HEK293 (cell line): ENCODE results near the gene MID2.
A peak's percentile ranks its signal among the peaks of the same experiment; 100 is the strongest.

Experiments used
- CTCF ChIA-PET: fragments of 350-600 bp; formaldehyde crosslinking; extraction: SDS; loops from one replicate; lab custom pipeline; 2021; ENCODE audit warnings: antibody characterized with exemption; lab: Yijun Ruan, JAX
- POLR2A ChIA-PET: fragments of 300-600 bp; formaldehyde crosslinking; extraction: SDS; loops from one replicate; lab custom pipeline; 2020; ENCODE audit warnings: antibody characterized with exemption, inconsistent platforms; lab: Yijun Ruan, JAX
- H3K27ac ChIP-seq: fragments of 200-500 bp; sonication (Bioruptor generic); 2 replicates; pipeline ENCODE4 v1.5.1; 2014; ENCODE audit warnings: low read depth, low read length, control low read depth, inconsistent platforms; ENCODE audit errors: extremely low read depth
- H3K36me3 ChIP-seq, 2 experiments: fragments of 200-500 bp in 1 of 2; sonication (Bioruptor generic) in 1 of 2; 1 replicate in 1 of 2; 2 replicates in 1 of 2; pipeline ENCODE4 v1.5.1; 2014 to 2017; ENCODE audit warnings: inconsistent platforms in 2 of 2, low read length in 2 of 2; ENCODE audit not compliant: control insufficient read depth in 2 of 2, insufficient read depth in 1 of 2
- H3K4me1 ChIP-seq: fragments of 200-500 bp; sonication (Bioruptor generic); 2 replicates; pipeline ENCODE4 v1.5.1; 2014; ENCODE audit warnings: mild to moderate bottlenecking, low read length, inconsistent platforms; ENCODE audit not compliant: control insufficient read depth, insufficient read depth
- H3K4me3 ChIP-seq: 2 replicates; pipeline ENCODE4 v1.5.1; 2011; ENCODE audit warnings: low read depth, mild to moderate bottlenecking, control low read depth, low read length, moderate library complexity
- H3K9me3 ChIP-seq: fragments of 200-500 bp; sonication (Bioruptor generic); 2 replicates; pipeline ENCODE4 v1.5.1; 2014; ENCODE audit warnings: low read depth, low read length, inconsistent platforms; ENCODE audit not compliant: control insufficient read depth, insufficient read depth
- EGR2 ChIP-seq: fragments of 450-650 bp; formaldehyde crosslinking; IDR thresholded peaks from 2 replicates; pipeline ENCODE4 v1.5.1; 2016; ENCODE audit warnings: low read depth, missing biosample characterization, missing genetic modification characterization
- OSR2 ChIP-seq: fragments of 450-650 bp; formaldehyde crosslinking; IDR thresholded peaks from 2 replicates; pipeline ENCODE4 v1.5.1; 2016; ENCODE audit warnings: missing biosample characterization, missing genetic modification characterization
- SP2 ChIP-seq: fragments of 450-650 bp; formaldehyde crosslinking; IDR thresholded peaks from 2 replicates; pipeline ENCODE4 v1.5.1; 2016; ENCODE audit warnings: missing biosample characterization, missing genetic modification characterization
- ZFHX2 ChIP-seq: fragments of 450-650 bp; formaldehyde crosslinking; conservative IDR thresholded peaks from 2 replicates; pipeline ENCODE4 v1.5.1; 2016; ENCODE audit warnings: missing biosample characterization, missing genetic modification characterization
- ZNF416 ChIP-seq: fragments of 450-650 bp; formaldehyde crosslinking; IDR thresholded peaks from 2 replicates; pipeline ENCODE4 v1.5.1; 2016; ENCODE audit warnings: missing biosample characterization, missing genetic modification characterization
- ZNF561 ChIP-seq: fragments of 450-650 bp; IDR thresholded peaks from 2 replicates; pipeline ENCODE4 v1.5.1; 2018; ENCODE audit warnings: missing biosample characterization, missing genetic modification characterization, borderline replicate concordance
- ZNF626 ChIP-seq: fragments of 450-650 bp; sonication (Bioruptor Pico); formaldehyde crosslinking; IDR thresholded peaks from 2 replicates; pipeline ENCODE4 v1.5.1; 2018; ENCODE audit warnings: missing biosample characterization, missing genetic modification characterization, inconsistent platforms
- ZNF670 ChIP-seq: fragments of 450-650 bp; formaldehyde crosslinking; IDR thresholded peaks from 2 replicates; pipeline ENCODE4 v1.5.1; 2016; ENCODE audit warnings: missing biosample characterization, missing genetic modification characterization, low read depth
- ZNF76 ChIP-seq: fragments of 450-650 bp; formaldehyde crosslinking; IDR thresholded peaks from 2 replicates; pipeline ENCODE4; 2016; ENCODE audit warnings: low read depth, missing biosample characterization, missing genetic modification characterization, borderline replicate concordance
- ZNF843 ChIP-seq: fragments of 450-650 bp; formaldehyde crosslinking; IDR thresholded peaks from 2 replicates; pipeline ENCODE4 v1.5.1; 2016; ENCODE audit warnings: missing biosample characterization, missing genetic modification characterization
- TF ChIP-seq, protein P1 (sequence below): fragments of 450-650 bp; formaldehyde crosslinking; conservative IDR thresholded peaks from 2 replicates; pipeline ENCODE4 v1.5.1; 2016; ENCODE audit warnings: low read depth, missing biosample characterization, missing genetic modification characterization
- TF ChIP-seq, protein P2 (sequence below): fragments of 450-650 bp; formaldehyde crosslinking; IDR thresholded peaks from 2 replicates; pipeline ENCODE4 v1.5.1; 2016; ENCODE audit warnings: missing biosample characterization, missing genetic modification characterization
- TF ChIP-seq, protein P3 (sequence below): fragments of 450-650 bp; formaldehyde crosslinking; IDR thresholded peaks from 2 replicates; pipeline ENCODE4 v1.5.1; 2016; ENCODE audit warnings: missing biosample characterization, missing genetic modification characterization

MID2 gene

DNA sequence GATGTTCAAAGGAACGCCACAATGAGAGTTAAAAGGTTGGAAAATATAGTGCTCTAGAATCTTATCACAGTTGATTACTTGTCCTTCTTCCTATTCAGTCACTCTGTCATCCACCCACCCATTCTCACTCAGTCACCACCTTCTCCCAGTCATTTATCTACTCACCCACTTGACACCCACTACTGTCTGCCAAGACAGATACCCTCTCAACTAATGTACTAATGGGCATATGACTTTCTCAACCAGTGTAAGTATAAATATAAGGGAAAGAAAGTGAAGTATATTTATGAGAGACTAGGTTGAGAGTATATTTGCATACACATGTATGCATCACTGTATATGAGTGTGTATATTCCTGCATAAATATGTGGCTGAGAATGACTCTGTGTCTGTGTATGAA is 20.0 kb downstream of the MID2 start:
- H3K27ac ChIP-seq, result no peak overlapping the region
- CTCF ChIA-PET, result no interaction called here
- TF ChIP-seq ZFHX2, result peak; percentile 96
- TF ChIP-seq EGR2 (tag by site-specific recombination), result peak; percentile 97
- TF ChIP-seq ZNF416 (tag by site-specific recombination), result no peak
- TF ChIP-seq, all 188 proteins: peak for 2
- Histone ChIP-seq H3K4me1 (no peaks in the 10 kb centered on the region), H3K4me3 (no peak overlapping the region), H3K9me3 (no peaks in the 10 kb centered on the region), H3K36me3 (peaks cover 3 to 11% of the 10 kb centered on the region in 2 experiments)
- POLR2A ChIA-PET, result no interaction called here

DNA sequence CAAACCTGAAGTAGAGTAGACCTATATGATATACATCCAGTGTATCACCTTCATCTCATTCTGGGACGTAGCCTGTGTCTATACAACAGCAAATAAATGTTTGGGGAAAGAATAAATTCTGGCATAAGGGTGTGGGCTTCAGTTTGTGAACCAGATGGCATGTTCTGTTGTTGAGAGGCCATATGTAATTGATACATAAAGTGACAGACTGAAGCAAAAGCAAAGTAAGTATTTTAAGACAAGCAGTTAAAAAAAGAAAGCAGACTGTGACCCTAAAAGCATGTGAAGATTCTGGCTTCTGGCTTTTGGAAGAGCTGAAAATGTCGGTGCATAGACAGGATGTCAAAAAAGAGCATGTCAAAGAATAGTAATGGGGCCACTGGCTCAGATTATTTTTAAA is 22.9 kb downstream of the MID2 start:
- CTCF ChIA-PET, result no interaction called here

More for the DNA sequence above, 22.9 kb downstream of the MID2 start:
- TF ChIP-seq ZNF76 (tag by site-specific recombination), result no peak
- no peak for TF ChIP-seq SP2
- TF ChIP-seq, protein P1, sequence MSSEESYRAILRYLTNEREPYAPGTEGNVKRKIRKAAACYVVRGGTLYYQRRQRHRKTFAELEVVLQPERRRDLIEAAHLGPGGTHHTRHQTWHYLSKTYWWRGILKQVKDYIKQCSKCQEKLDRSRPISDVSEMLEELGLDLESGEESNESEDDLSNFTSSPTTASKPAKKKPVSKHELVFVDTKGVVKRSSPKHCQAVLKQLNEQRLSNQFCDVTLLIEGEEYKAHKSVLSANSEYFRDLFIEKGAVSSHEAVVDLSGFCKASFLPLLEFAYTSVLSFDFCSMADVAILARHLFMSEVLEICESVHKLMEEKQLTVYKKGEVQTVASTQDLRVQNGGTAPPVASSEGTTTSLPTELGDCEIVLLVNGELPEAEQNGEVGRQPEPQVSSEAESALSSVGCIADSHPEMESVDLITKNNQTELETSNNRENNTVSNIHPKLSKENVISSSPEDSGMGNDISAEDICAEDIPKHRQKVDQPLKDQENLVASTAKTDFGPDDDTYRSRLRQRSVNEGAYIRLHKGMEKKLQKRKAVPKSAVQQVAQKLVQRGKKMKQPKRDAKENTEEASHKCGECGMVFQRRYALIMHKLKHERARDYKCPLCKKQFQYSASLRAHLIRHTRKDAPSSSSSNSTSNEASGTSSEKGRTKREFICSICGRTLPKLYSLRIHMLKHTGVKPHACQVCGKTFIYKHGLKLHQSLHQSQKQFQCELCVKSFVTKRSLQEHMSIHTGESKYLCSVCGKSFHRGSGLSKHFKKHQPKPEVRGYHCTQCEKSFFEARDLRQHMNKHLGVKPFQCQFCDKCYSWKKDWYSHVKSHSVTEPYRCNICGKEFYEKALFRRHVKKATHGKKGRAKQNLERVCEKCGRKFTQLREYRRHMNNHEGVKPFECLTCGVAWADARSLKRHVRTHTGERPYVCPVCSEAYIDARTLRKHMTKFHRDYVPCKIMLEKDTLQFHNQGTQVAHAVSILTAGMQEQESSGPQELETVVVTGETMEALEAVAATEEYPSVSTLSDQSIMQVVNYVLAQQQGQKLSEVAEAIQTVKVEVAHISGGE (tag by site-specific recombination), result no peak
- TF ChIP-seq, protein P2, sequence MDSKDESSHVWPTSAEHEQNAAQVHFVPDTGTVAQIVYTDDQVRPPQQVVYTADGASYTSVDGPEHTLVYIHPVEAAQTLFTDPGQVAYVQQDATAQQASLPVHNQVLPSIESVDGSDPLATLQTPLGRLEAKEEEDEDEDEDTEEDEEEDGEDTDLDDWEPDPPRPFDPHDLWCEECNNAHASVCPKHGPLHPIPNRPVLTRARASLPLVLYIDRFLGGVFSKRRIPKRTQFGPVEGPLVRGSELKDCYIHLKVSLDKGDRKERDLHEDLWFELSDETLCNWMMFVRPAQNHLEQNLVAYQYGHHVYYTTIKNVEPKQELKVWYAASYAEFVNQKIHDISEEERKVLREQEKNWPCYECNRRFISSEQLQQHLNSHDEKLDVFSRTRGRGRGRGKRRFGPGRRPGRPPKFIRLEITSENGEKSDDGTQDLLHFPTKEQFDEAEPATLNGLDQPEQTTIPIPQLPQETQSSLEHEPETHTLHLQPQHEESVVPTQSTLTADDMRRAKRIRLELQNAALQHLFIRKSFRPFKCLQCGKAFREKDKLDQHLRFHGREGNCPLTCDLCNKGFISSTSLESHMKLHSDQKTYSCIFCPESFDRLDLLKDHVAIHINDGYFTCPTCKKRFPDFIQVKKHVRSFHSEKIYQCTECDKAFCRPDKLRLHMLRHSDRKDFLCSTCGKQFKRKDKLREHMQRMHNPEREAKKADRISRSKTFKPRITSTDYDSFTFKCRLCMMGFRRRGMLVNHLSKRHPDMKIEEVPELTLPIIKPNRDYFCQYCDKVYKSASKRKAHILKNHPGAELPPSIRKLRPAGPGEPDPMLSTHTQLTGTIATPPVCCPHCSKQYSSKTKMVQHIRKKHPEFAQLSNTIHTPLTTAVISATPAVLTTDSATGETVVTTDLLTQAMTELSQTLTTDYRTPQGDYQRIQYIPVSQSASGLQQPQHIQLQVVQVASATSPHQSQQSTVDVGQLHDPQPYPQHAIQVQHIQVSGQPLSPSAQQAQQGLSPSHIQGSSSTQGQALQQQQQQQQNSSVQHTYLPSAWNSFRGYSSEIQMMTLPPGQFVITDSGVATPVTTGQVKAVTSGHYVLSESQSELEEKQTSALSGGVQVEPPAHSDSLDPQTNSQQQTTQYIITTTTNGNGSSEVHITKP (tag by site-specific recombination), result no peak
- no peak for TF ChIP-seq ZNF561
- TF ChIP-seq ZNF843, result no peak
- no peak for TF ChIP-seq OSR2 (tag by site-specific recombination)
- no peak for TF ChIP-seq ZNF670 (tag by site-specific recombination)
- TF ChIP-seq, protein P3, sequence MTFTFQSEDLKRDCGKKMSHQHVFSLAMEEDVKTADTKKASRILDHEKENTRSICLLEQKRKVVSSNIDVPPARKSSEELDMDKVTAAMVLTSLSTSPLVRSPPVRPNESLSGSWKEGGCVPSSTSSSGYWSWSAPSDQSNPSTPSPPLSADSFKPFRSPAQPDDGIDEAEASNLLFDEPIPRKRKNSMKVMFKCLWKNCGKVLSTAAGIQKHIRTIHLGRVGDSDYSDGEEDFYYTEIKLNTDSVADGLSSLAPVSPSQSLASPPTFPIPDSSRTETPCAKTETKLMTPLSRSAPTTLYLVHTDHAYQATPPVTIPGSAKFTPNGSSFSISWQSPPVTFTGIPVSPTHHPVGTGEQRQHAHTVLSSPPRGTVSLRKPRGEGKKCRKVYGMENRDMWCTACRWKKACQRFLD, result no peak
- no peak for TF ChIP-seq ZNF626 (tag by site-specific recombination)
- H3K36me3 ChIP-seq, result peaks cover 0 to 3% of the 10 kb centered on the region in 2 experiments; a peak in 2 of 3 replicates
- H3K4me3 ChIP-seq, result no peak overlapping the region
- POLR2A ChIA-PET, result no interaction called here
- H3K27ac ChIP-seq, result no peak overlapping the region
- H3K9me3 ChIP-seq, result no peaks in the 10 kb centered on the region
- no peaks in the 10 kb centered on the region for H3K4me1 ChIP-seq
